ENCODE measurements around the gene TREH. TPM values are rescaled to one million over a fixed set of nuclear protein-coding genes. Genes with fewer than 3 reads are reported as not detected.

TREH gene
- total and polyA plus RNA-seq, 2 donors from 2014 or later: 1.0 to 10.2 TPM

DNA sequence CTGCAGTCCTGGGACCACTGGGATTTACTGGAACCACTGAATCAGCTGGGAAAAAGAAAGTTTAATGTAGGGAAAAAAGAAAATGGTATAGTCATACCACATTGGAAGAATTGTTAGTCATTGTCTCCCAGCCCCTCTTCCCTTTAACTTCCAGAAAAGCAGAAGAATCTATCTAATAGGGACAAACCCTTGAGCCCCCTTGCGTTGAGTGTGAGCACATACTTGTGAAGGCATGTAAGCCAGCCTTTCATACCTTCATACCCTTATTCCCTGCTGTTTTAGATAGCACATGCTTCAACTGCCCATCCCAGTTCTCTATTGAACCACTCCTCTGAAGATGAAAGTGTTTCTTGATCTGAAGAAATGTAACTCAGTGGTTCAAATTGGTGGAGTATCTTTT lies 6.6 kb downstream of the TREH start:
- no peak for FAIRE-seq
- Histone ChIP-seq H3K36me3 (ENCODE audit: control insufficient read depth in 2 of 3, insufficient read depth in 3 of 3, low read length in 3 of 3) (no peaks in the 10 kb centered on the region), H3K9me3 (ENCODE audit: control insufficient read depth in 2 of 3, insufficient read depth in 1 of 3, low read length in 3 of 3) (no peaks in the 10 kb centered on the region), H3K4me1 (ENCODE audit: control insufficient read depth in 2 of 3, insufficient read depth in 2 of 3, low read depth in 1 of 3, low read length in 3 of 3) (peaks cover 0 to 3% (median 0%) of the 10 kb centered on the region in 3 donors), H3K9ac (ENCODE audit: low read length in 3 of 3) (no peak overlapping the region), H3K27ac (ENCODE audit: low read depth in 2 of 2, low read length in 2 of 2) (no peak overlapping the region), H3K27me3 (ENCODE audit: control insufficient read depth, insufficient read depth, low read length) (no peaks in the 10 kb centered on the region), H3K4me3 (ENCODE audit: low read length in 3 of 3) (no peak overlapping the region)
- no peak for DNase-seq
- TF ChIP-seq, protein P1, sequence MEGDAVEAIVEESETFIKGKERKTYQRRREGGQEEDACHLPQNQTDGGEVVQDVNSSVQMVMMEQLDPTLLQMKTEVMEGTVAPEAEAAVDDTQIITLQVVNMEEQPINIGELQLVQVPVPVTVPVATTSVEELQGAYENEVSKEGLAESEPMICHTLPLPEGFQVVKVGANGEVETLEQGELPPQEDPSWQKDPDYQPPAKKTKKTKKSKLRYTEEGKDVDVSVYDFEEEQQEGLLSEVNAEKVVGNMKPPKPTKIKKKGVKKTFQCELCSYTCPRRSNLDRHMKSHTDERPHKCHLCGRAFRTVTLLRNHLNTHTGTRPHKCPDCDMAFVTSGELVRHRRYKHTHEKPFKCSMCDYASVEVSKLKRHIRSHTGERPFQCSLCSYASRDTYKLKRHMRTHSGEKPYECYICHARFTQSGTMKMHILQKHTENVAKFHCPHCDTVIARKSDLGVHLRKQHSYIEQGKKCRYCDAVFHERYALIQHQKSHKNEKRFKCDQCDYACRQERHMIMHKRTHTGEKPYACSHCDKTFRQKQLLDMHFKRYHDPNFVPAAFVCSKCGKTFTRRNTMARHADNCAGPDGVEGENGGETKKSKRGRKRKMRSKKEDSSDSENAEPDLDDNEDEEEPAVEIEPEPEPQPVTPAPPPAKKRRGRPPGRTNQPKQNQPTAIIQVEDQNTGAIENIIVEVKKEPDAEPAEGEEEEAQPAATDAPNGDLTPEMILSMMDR (IDR thresholded peaks at IDR 0.05; ENCODE audit: borderline replicate concordance, extremely low read depth, insufficient read depth): no peak
- intact Hi-C loops (cut with DNase I): no loop called here

DNA sequence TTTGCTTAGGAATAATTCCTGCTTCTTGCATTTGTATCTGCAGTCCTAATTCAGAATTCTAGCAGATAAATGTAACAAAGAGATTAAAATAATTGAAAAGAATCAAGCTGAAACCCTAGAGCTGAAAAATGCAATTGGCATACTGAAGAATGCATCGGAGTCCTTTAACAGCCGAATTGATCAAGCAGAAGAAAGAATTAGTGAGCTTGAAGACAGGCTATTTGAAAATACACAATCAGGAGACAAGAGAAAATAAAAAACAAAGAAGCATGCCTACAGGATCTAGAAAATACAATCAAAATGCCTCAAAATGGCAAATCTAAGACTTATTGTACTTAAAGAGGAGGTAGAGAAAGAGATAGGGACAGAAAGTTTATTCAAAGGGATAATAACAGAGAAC lies 8.2 kb downstream of the TREH start:
- TF ChIP-seq, protein P1 (IDR thresholded peaks at IDR 0.05; ENCODE audit: borderline replicate concordance, extremely low read depth, insufficient read depth): no peak
- Histone ChIP-seq H3K9ac (ENCODE audit: low read length in 3 of 3) (no peak overlapping the region), H3K27ac (ENCODE audit: low read depth in 2 of 2, low read length in 2 of 2) (no peak overlapping the region), H3K36me3 (ENCODE audit: control insufficient read depth in 2 of 3, insufficient read depth in 3 of 3, low read length in 3 of 3) (no peaks in the 10 kb centered on the region), H3K9me3 (ENCODE audit: control insufficient read depth in 2 of 3, insufficient read depth in 1 of 3, low read length in 3 of 3) (no peaks in the 10 kb centered on the region), H3K27me3 (ENCODE audit: control insufficient read depth, insufficient read depth, low read length) (no peaks in the 10 kb centered on the region), H3K4me1 (ENCODE audit: control insufficient read depth in 2 of 3, insufficient read depth in 2 of 3, low read depth in 1 of 3, low read length in 3 of 3) (peaks cover 0 to 3% (median 0%) of the 10 kb centered on the region in 3 donors), H3K4me3 (ENCODE audit: low read length in 3 of 3) (no peak overlapping the region)
- FAIRE-seq (no peak), DNase-seq (no peak)
- intact Hi-C loops (cut with DNase I): no loop called here

DNA sequence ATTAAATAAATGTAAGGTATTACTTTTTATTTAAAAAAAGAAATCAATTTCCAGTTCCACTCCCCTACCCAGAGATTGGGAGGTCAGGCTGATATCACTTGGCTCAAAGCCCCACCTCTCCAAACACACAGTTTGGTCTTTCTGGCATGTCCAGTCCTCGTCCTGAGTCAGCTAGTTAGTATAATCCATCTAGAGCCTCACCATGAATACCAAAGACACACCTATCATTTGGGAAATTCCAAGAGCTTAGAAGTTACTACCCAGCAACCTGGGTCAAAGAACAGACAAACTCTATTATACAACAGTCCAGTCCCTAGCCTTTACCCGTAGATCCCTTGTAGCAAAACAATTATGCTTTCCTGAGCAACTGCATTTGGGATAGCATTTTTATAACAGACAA lies 9.4 kb downstream of the TREH start:
- Histone ChIP-seq H3K9me3 (ENCODE audit: control insufficient read depth in 2 of 3, insufficient read depth in 1 of 3, low read length in 3 of 3) (no peaks in the 10 kb centered on the region), H3K36me3 (ENCODE audit: control insufficient read depth in 2 of 3, insufficient read depth in 3 of 3, low read length in 3 of 3) (no peaks in the 10 kb centered on the region), H3K9ac (ENCODE audit: low read length in 3 of 3) (no peak overlapping the region), H3K27ac (ENCODE audit: low read depth in 2 of 2, low read length in 2 of 2) (no peak overlapping the region), H3K4me3 (ENCODE audit: low read length in 3 of 3) (no peak overlapping the region), H3K27me3 (ENCODE audit: control insufficient read depth, insufficient read depth, low read length) (no peaks in the 10 kb centered on the region), H3K4me1 (ENCODE audit: control insufficient read depth in 2 of 3, insufficient read depth in 2 of 3, low read depth in 1 of 3, low read length in 3 of 3) (peaks cover 0 to 3% (median 0%) of the 10 kb centered on the region in 3 donors)
- TF ChIP-seq, protein P1 (IDR thresholded peaks at IDR 0.05; ENCODE audit: borderline replicate concordance, extremely low read depth, insufficient read depth): no peak
- FAIRE-seq (no peak), DNase-seq (no peak)
- intact Hi-C loops (cut with DNase I): no loop called here

DNA sequence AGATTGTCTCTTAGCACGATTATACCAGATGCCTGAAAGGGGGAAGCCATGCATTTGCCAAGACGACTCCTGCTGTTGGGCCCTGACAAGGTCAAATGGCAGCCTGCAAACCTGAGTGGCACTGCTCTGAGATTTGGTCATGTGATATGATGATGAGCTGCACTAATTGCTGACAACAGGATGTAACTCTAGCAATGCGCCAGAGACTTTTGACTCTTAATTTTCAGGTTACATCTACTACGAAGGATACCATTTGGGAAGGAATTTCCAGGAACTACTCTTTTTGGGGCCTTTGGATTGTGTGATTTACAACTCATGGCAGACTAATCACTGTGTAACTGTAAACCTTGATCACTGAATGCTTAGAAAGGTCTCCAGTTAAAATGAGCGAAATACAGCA lies 13.1 kb downstream of the TREH start:
- H3K9me3 ChIP-seq (ENCODE audit: control insufficient read depth in 2 of 3, insufficient read depth in 1 of 3, low read length in 3 of 3): no peaks in the 10 kb centered on the region
- H3K9ac ChIP-seq (ENCODE audit: low read length in 3 of 3): no peak overlapping the region
- no peak overlapping the region for H3K4me3 ChIP-seq (ENCODE audit: low read length in 3 of 3)
- DNase-seq: peak in 3 of 5 donors; percentile 38 to 74 (median 73)
- intact Hi-C loops (cut with DNase I): no loop called here
- TF ChIP-seq, protein P1 (IDR thresholded peaks at IDR 0.05; ENCODE audit: borderline replicate concordance, extremely low read depth, insufficient read depth): no peak
- FAIRE-seq: no peak
- peaks cover 0 to 3% (median 0%) of the 10 kb centered on the region in 3 donors for H3K4me1 ChIP-seq (ENCODE audit: control insufficient read depth in 2 of 3, insufficient read depth in 2 of 3, low read depth in 1 of 3, low read length in 3 of 3)
- no peaks in the 10 kb centered on the region for H3K36me3 ChIP-seq (ENCODE audit: control insufficient read depth in 2 of 3, insufficient read depth in 3 of 3, low read length in 3 of 3)
- H3K27me3 ChIP-seq (ENCODE audit: control insufficient read depth, insufficient read depth, low read length): no peaks in the 10 kb centered on the region
- H3K27ac ChIP-seq (ENCODE audit: low read depth in 2 of 2, low read length in 2 of 2): no peak overlapping the region

Data from kidney (tissue), 14 donors.